NT2/D1 (cell line): ENCODE data around the gene RAD9A.

ENCODE experiments used
- SUZ12 ChIP-seq: IDR thresholded peaks from 2 replicates; pipeline ENCODE4 v1.6.1; 2011; ENCODE audit not compliant: insufficient read length, insufficient read depth; ENCODE audit errors: extremely low read depth
- ZNF274 ChIP-seq: IDR thresholded peaks from 2 replicates; pipeline ENCODE4 v1.6.1; 2011; ENCODE audit warnings: mild to moderate bottlenecking, low read depth, low read length

GRCh38 chr11:67387069-67387468 lies 4.7 kb upstream of the RAD9A start:
- TF ChIP-seq SUZ12 = no peak
- no peak for TF ChIP-seq ZNF274
